HG02852 (cell line): Measurements from ENCODE around the gene AP1AR.
A peak's percentile ranks its signal among the peaks of the same experiment; 100 is the strongest.

Experiments
- ATAC-seq: cut with Tn5 transposase; IDR thresholded peaks from one replicate; pipeline ENCODE4 v1.9.1; 2021; ENCODE audit warnings: mild to moderate bottlenecking, moderate library complexity; ENCODE audit not compliant: unreplicated experiment

Gene AP1AR

GRCh38 chr4:112219826-112220366, 11.7 kb upstream of the AP1AR start:
- ATAC-seq = no peak

DNA sequence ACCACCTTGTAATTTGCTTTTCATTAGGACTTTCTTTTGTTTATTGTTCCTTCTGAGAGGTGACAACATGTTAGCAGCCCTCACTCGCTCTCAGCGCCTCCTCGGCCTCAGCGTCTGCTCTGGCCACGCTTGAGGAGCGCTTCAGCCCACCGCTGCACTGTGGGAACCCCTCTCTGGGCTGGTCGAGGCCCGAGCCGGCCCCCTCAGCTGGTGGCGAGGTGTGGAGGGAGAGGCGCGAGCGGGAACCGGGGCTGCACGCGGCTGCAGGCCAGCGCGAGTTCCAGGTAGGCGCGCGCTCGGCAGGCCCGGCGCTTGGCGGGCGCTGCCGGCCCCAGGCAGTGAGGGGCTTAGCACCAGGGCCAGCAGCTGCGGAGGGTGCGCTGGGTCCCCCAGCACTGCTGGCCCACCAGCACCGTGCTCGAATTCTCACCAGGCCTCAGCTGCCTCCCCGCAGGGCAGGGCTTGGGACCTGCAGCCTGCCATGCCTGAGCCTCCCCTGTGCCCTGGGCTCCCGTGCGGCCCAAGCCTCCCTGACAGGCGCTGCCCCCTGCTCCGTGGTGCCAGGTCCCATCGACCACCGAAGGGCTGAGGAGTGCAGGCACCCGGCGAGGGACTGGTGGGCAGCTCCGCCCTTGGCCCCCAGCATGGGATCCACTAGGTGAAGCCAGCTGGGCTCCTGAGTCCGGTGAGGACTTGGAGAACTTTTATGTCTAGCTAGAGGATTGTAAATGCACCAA, 9.2 kb upstream of the AP1AR start:
- no peak for ATAC-seq

DNA sequence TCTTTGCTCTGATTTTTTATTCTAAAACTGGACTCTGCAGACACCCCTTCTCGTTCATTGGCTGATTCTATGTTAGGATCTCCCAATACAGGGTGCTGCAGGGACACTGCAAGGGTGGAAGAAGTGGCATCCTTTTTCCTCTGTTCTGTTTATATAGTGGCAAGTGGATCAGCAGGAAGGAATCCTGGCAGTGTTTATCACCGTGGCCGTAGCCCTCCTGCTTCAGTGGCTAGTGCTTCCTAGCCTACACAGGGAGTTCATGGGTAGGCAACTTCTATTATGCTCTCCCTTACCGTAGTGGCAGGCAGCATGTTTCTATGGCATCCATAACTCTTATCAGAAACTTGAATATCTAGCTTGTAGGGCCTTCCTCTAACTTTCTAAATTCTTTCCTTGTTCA, 6.4 kb upstream of the AP1AR start:
- no peak for ATAC-seq

DNA sequence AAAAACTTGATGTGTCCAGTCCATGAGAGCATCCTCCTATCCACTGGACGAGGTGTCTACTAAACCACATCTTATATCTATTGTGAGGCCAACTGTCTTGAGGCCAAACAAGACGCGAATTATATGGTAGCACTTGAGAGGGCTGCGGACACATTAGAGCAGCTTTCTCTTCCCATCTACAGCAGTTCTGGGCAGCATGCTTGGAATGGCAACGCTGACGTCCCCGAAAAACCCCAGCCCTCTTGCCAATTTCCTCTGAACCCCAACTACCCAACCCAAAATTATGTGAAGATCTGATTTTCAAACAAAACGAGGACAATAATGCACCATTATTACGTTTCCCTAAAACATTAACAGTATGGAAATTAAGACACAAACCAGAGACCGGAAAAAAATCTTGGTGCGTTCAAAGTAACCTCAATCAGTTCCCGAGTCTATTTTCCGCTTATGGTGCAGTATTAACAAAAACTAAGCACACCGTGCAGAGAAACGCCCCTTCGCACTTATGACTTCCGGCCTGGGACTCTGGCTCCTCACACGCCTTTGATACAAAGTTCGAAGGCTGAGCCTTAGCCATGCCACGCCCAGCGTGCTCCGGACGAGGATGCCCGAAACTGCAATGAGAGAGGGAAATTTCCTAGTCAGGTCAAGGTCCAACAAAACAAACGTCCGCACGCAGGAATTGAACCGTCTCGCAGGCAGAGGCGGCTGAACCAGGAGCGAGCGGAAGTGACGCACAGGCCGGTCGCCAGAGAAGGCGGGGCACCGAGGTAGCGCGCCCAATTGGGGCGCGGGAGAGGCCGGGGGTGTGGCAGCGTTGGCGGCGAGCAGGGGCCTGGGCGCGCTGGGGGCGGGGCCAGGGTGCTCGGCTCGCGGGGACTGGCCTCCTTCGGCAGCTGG, 458 bp upstream of the AP1AR start:
- peak; percentile 81 for ATAC-seq

GRCh38 chr4:112234952-112235609, 3.5 kb downstream of the AP1AR start:
- ATAC-seq = no peak

DNA sequence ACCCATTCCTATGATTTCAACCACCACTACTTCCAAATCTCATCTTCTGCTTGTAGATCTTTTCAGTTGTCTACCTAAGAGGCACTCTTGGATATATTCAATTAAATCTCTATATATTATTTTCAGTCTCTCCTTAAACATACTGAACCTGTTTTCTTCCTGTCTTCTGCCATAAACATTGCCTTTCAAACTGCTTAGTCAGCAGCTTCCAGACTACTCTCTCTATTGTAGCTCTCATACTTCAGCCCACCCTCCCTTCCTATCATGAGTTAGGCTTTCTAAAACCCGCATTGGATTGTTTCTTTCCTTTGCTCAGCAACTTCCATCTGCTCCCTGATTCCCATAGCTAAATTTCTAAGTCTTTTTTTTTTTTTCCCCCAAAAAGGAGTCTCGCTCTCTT, 4.5 kb downstream of the AP1AR start:
- ATAC-seq = no peak

GRCh38 chr4:112238833-112239232, 7.2 kb downstream of the AP1AR start:
- ATAC-seq = no peak

DNA sequence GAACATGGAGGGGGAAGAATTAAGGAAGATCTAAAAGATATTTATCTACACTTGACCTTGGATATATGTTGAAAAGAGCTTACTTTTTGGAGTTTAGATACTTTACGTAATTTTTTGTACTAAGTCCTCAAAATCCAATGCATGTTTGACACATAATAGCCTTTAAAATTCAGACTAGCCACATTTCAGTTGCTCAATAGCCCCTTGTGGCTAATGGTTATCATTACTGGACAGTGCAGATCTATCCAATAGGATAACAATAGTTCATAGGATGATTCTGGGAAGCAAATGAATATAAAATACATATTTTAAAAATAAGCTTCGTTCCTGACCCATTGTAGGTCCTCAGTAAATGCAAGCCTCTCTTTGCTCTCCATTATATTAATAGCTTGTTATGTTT, 13.8 kb downstream of the AP1AR start:
- no peak for ATAC-seq

- ATAC-seq = no peak
Measured at GRCh38 chr4:112247021-112247420, 15.4 kb downstream of the AP1AR start.

GRCh38 chr4:112251019-112251643, 19.5 kb downstream of the AP1AR start:
- ATAC-seq = no peak

- no peak for ATAC-seq
Measured at GRCh38 chr4:112252234-112252633, 20.6 kb downstream of the AP1AR start.

GRCh38 chr4:112253382-112254000, 21.9 kb downstream of the AP1AR start:
- peak; percentile 91 for ATAC-seq

- ATAC-seq = no peak
Measured at GRCh38 chr4:112257098-112257497, 25.5 kb downstream of the AP1AR start.

- ATAC-seq = no peak
Measured at GRCh38 chr4:112266823-112267222, 35.2 kb downstream of the AP1AR start.

GRCh38 chr4:112270051-112270450, 38.5 kb downstream of the AP1AR start:
- ATAC-seq = no peak

- no peak for ATAC-seq
Measured at GRCh38 chr4:112270640-112271421, 39.2 kb downstream of the AP1AR start.

GRCh38 chr4:112272292-112272691, 40.7 kb downstream of the AP1AR start:
- ATAC-seq = no peak

- no peak for ATAC-seq
Measured at GRCh38 chr4:112274959-112275358, 43.4 kb downstream of the AP1AR start.

- no peak for ATAC-seq
Measured at GRCh38 chr4:112276113-112276512, 44.5 kb downstream of the AP1AR start.

- ATAC-seq = no peak
Measured at GRCh38 chr4:112277220-112277619, 45.6 kb downstream of the AP1AR start.
